ENCODE data around the gene PCNX1.
A peak's percentile ranks its signal among the peaks of the same experiment; 100 is the strongest.
"Not testable (repeated sequence)": the region's sequence is repeated elsewhere in the genome, so short reads cannot be mapped to it uniquely, and the experiment has no call there.

The PCNX1 gene

DNA sequence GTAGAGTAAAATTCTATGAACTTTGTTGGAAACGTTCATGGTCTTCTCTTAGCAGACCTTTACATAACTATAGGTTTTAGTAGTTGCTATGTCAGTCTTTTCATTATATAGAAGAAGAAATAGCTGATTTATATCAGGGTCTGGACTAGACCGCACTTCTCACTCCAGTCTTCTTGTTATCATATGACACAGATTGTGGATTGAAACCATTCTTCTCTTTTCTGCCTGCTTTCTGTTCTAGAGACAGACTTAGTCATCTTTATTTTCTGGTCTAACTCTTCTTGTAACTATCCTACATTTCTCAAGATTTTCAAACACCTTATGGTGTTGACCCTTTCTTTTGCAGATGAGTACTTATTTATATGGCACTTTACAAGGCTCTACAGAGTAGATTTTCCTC, 55.7 kb downstream of the PCNX1 start:
- no peak for DNase-seq (ENCODE audit: low spot score)

GRCh38 chr14:70964492-70964891, 57.2 kb downstream of the PCNX1 start:
- DNase-seq (ENCODE audit: low spot score): no peak

- no peak for DNase-seq (ENCODE audit: low spot score)
Observed at GRCh38 chr14:70971560-70971959, 64.3 kb downstream of the PCNX1 start.

- peak; percentile 45 for DNase-seq (ENCODE audit: low spot score)
Observed at GRCh38 chr14:70972107-70972976, 65.1 kb downstream of the PCNX1 start.

GRCh38 chr14:70976591-70976990, 69.3 kb downstream of the PCNX1 start:
- DNase-seq (ENCODE audit: low spot score): no peak

DNA sequence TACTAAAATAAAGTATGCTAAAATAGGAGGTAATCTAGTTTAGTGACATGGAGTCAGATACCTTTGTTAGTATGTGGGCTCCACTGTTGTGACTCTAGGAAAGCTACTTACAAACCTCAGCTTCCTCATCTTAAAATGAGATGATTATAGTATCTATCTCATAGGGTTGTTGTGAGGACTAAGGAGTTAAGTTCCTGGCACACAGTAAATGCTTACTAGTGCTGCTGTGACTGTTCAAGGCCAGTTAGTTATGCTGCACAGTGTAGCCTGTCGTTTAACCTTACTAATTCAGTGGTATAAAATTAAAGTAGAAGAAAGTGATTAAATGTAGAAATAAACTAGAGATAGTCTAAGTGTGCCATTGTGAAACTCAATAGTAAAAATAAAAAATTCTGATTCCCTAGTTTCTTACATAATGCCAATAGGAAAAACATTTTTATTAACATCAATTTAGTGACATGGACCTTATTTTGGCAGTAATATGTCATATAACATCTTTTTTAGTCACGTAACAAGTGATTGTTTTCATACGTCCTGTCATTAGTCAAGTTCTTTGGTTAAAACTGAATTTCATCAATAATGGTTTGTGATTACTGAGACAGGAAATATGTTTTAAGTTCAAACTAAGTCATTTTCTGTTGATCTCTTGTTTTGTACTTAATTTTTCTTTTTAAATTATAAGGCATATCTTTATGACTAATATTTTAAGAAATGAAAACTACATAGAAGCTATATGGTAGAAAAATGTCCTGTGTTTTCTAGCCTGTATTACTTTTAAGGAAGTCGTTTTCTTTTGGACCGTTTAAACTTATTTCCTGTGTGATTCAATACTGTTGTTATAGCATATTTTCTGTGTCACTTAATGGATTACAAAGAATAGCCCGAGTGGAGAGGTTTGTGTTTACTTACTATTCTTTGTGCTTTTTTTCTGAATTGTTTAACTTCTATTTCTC, 74.0 kb downstream of the PCNX1 start:
- no peak for DNase-seq (ENCODE audit: low spot score)

DNA sequence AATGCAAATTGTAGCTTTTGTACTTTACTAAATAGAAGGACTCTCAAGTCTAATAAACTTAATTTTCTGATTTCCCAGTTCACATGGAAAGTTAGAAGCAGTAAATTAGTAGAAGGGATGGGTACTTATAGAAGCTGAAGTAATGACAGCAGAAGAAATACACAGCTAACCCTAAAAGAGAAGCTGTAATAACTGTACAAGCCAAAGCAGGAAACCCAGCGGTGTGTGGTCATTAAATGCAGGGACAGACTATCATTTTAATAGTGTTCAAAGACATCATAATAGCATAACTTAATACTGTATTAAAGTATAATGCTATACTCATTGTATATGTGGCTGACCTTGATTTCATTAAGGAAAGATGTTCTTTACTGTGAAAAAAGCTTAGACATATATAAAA, 74.9 kb downstream of the PCNX1 start:
- no peak for DNase-seq (ENCODE audit: low spot score)

- DNase-seq (ENCODE audit: low spot score): no peak
Observed at GRCh38 chr14:70987041-70987440, 79.8 kb downstream of the PCNX1 start.

DNA sequence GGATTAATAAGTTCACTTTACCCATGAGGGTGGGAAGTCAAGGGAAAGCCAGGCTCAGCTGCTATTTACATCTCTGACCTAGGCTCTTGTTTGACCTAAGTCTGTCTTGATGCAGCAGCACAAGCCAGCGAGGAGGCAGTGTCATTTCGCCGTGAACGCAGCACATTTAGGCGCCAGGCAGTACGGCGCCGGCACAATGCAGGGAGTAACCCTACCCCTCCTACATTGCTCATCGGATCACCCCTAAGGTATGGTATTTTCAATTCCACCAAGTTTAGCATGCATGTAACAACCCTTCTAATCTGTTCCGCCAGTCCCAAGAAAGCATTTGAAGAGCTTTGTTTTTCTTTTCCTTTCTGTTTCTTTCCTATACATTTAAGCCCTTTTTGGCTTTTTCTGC, 81.2 kb downstream of the PCNX1 start:
- no peak for DNase-seq (ENCODE audit: low spot score)

- DNase-seq (ENCODE audit: low spot score): no peak
Observed at GRCh38 chr14:70993931-70994330, 86.7 kb downstream of the PCNX1 start.

- no peak for DNase-seq (ENCODE audit: low spot score)
Observed at GRCh38 chr14:70995211-70995610, 88.0 kb downstream of the PCNX1 start.

- DNase-seq (ENCODE audit: low spot score): no peak
Observed at GRCh38 chr14:70995671-70996070, 88.4 kb downstream of the PCNX1 start.

- no peak for DNase-seq (ENCODE audit: low spot score)
Observed at GRCh38 chr14:70999117-70999516, 91.9 kb downstream of the PCNX1 start.

DNA sequence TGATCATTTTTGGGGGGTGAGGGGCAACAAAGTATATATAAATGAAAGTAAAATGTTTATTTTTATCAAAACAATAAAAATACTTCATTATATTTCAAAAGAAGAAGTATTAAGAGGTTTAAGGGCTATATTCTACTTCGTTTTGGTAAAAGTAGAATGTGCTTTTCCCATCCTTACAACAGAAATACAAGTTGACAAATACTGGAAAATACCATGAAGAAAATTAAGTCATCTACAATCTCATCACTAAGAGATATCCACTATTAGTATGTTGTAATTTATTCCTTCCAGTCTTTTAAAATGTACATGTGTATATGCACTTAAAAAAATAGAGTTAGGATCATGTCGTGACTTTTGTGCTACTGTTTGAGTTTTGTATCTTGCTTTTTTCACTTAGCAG, 92.8 kb downstream of the PCNX1 start:
- no peak for DNase-seq (ENCODE audit: low spot score)

- no peak for DNase-seq (ENCODE audit: low spot score)
Observed at GRCh38 chr14:71001742-71002141, 94.5 kb downstream of the PCNX1 start.

- DNase-seq (ENCODE audit: low spot score): no peak
Observed at GRCh38 chr14:71003156-71003555, 95.9 kb downstream of the PCNX1 start.

DNA sequence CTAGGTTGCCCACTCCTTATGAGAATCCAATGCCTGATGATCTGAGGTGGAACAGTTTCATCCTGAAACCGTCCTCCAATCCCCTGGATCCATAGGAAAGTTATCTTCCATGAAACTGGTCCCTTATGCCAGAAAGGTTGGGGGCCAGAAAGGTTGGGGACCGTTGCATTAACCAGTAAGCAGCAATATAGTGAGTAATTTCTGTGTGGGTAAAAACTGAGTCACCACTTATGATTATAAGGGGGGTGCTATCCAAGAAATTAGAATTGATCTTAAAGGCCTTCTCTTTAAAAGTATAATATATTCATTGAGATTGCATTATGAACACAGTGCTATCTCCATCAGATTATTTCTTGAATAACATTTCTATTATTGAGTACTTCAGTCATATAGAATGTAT, 97.2 kb downstream of the PCNX1 start:
- DNase-seq (ENCODE audit: low spot score): no peak

DNA sequence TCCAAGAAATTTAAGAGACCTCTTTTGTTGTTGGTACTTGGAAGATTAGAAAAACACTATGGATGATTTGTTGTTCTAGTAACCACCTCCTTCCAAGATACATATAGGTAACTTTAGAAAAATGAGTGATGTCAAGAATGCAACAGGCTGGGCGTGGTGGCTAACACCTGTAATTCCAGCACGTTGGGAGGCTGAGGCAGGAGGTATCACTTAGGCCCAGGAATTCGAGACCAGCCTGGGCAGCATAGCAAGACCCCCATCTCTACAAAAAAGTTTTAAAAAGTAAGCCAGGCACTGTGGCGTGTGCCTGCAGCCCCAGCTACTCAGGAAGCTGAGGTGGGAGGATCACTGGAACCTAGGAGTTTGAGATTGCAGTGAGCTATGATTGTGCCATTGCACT, 97.8 kb downstream of the PCNX1 start:
- no peak for DNase-seq (ENCODE audit: low spot score)

DNA sequence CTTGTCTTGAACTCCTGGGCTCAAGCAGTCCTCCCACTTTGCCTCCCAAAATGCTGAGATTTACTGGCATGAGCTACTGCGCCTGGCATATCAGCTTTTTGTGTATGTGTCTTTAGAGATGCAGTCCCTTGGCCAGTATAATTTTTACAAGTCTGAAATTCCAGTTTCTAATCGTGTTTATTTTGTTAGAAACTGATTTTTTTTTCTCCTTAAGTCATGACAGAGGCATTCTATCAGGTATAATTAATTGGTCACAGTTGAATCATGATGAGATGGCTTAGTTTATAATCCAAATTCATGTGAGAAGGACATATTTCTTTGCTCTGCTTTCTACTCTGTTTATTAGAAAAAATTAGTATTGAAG, 98.9 kb downstream of the PCNX1 start:
- no peak for DNase-seq (ENCODE audit: low spot score)

DNA sequence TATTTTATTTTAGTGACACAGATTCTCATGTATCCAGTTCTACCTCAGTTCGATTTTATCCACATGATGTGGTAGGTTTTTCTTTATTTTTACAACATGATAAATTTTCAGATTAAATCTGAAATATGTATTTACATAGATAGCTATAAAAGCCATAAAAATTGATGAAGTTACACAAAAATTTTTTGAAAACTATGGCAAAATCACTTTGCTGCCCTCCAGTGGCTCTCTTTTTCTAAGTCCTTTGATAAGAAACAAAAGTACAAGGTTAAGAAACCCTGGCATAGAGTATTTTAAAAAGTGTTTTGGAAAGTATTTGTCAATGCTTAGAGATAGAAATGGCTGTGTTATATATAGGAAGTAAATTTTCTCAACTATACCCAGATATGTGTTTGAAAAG, 104.2 kb downstream of the PCNX1 start:
- no peak for DNase-seq (ENCODE audit: low spot score)

GRCh38 chr14:71012888-71013287, 105.6 kb downstream of the PCNX1 start:
- DNase-seq (ENCODE audit: low spot score): no peak

- no peak for DNase-seq (ENCODE audit: low spot score)
Observed at GRCh38 chr14:71013551-71014192, 106.4 kb downstream of the PCNX1 start.

DNA sequence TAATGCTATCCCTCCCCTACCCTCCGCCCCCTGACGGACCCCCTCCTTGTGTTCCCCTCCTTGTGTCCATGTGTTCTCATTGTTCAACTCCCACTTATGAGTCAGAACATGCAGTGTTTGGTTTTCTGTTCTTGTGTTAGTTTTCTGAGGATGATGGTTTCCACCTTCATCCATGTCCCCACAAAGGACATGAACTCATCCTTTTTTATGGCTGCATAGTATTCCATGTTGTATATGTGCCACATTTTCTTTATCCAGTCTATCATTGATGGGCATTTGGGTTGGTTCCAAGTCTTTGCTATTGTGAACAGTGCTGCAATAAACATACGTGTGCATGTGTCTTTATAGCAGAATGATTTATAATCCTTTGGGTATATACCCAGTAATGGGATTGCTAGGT, 112.7 kb downstream of the PCNX1 start:
- DNase-seq (ENCODE audit: low spot score): not testable (repeated sequence)
